K562 treated with DMSO at 1 percent for 48 hours (cell line): ENCODE data around the gene ZNF800. TPM values are rescaled to one million over a fixed set of nuclear protein-coding genes. Genes with fewer than 3 reads are reported as not detected.

Experiments
- total RNA-seq: library from RNA; unstranded; fragments of 300-600 nt; gene quantifications from 2 replicates; pipeline ENCODE4 v1.2.3, GENCODE V29; 2022; ENCODE audit warnings: low replicate concordance; ENCODE audit errors: extremely low read depth

Gene ZNF800
- not detected in 2 replicates for total RNA-seq

DNA sequence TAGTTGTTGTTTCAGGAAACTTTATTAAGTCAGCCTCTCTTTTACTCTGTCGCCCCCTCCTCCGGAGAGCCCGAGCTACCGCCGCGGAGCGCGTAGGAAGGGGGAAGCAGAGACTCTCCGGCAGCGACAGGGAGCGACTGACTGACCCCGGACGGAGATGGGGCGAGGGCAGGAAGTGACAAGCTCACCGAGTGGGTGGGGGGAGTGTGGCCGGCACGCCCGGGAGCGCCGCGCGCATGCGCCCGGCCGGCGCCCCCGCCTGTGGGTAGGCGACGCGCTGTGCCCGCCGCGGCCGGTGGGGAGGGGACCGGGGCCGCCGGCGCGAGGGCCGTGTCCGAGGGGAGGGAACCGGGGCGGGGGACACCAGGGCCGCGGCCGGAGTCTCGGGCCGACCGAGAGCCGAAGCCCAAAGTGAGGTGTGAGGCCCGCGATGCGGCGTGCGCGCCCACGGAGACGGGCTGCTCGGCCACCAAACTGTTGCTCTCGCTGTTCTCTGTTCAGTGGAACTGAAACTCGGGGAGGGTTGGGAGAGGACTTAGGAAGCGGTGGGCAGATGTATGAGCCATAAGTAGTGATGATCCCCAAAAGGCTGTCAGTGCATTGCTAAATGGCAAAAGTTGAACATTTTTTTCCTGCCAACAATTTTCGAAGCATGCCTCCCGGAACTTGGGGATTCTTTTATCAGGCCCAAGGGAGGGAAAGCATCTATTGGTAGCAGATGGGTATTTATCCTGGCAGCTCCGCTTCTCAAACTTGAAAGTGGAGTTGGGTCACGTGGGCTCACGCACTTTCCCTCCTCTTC, at the start of gene ZNF800:
ZNF800 (minus strand) TSS at position 143 of the 802 bp plus-strand sequence. CDS start 1,151 bp downstream, outside the sequence.

Other genes starting within 250 kb of the ZNF800 start
- not detected in 2 replicates for gene GRM8, start 139.8 kb downstream of the ZNF800 start, total RNA-seq
- not detected in 2 replicates for gene GCC1, start 192.9 kb upstream of the ZNF800 start, total RNA-seq
- gene ARF5, start 195.7 kb upstream of the ZNF800 start, total RNA-seq = not detected in 2 replicates
- gene FSCN3, start 201.0 kb upstream of the ZNF800 start, total RNA-seq = not detected in 2 replicates
- gene PAX4, start 225.4 kb upstream of the ZNF800 start, total RNA-seq = not detected in 2 replicates